Osteoblast (primary cell): ENCODE results near the gene CFAP300. TPM values are rescaled to one million over a fixed set of nuclear protein-coding genes. Genes with fewer than 3 reads are reported as not detected.

ENCODE experiments used
- DNase-seq: peaks from one replicate; pipeline ENCODE4 v3.0.0; 2011; ENCODE audit warnings: low spot score, mixed read lengths; ENCODE audit not compliant: insufficient read length; ENCODE audit errors: missing footprints
- H2AFZ ChIP-seq: 2 replicates; pipeline ENCODE4 v1.6.0; 2011; ENCODE audit warnings: mild to moderate bottlenecking, low read length
- H3K27ac ChIP-seq: 2 replicates; pipeline ENCODE4 v1.5.1; 2011; ENCODE audit warnings: mild to moderate bottlenecking, low read depth, low read length, moderate library complexity
- H3K27me3 ChIP-seq: 2 replicates; pipeline ENCODE4 v1.6.0; 2012; ENCODE audit warnings: mild to moderate bottlenecking, control low read depth, inconsistent platforms, low read length, moderate library complexity; ENCODE audit not compliant: insufficient read depth
- H3K36me3 ChIP-seq: 2 replicates; pipeline ENCODE4 v1.5.1; 2011; ENCODE audit warnings: mild to moderate bottlenecking, low read length, control low read depth, moderate library complexity; ENCODE audit not compliant: insufficient read depth
- H3K4me1 ChIP-seq: 2 replicates; pipeline ENCODE4 v1.5.1; 2011; ENCODE audit warnings: mild to moderate bottlenecking, low read length, control low read depth, moderate library complexity; ENCODE audit not compliant: insufficient read depth
- H3K4me2 ChIP-seq: 2 replicates; pipeline ENCODE4 v1.6.0; 2011; ENCODE audit warnings: mild to moderate bottlenecking, low read length; ENCODE audit not compliant: insufficient read depth
- H3K4me3 ChIP-seq: fragments of 200-600 bp; sonication (generic); 3 replicates; pipeline ENCODE4 v1.5.1; 2012; ENCODE audit warnings: mild to moderate bottlenecking, low read length, inconsistent platforms; ENCODE audit not compliant: insufficient read depth
- H3K79me2 ChIP-seq: 2 replicates; pipeline ENCODE4 v1.6.0; 2012; ENCODE audit warnings: mild to moderate bottlenecking, low read length, control low read depth, inconsistent platforms; ENCODE audit not compliant: insufficient read depth
- H3K9me3 ChIP-seq: 2 replicates; pipeline ENCODE4 v1.5.1; 2011; ENCODE audit warnings: low read depth, low read length, control low read depth
- H4K20me1 ChIP-seq: 2 replicates; pipeline ENCODE4 v1.6.0; 2012; ENCODE audit warnings: mild to moderate bottlenecking, low read length, control low read depth; ENCODE audit not compliant: insufficient read depth
- CTCF ChIP-seq: IDR thresholded peaks from 2 replicates; pipeline ENCODE4 v1.5.1; 2011; ENCODE audit warnings: mild to moderate bottlenecking, low read depth, low read length, moderate library complexity; ENCODE audit errors: extremely low read depth
- small RNA-seq: library from RNA; depleted of rRNA; stranded (forward); fragments of <200 nt; gene quantifications from one replicate; pipeline ENCODE3, GENCODE V24; 2012
- total RNA-seq: library from RNA; depleted of rRNA; stranded (reverse); fragments of >200 nt; gene quantifications from 2 replicates; pipeline ENCODE4 v1.2.3, GENCODE V29; 2012

CFAP300 gene
- total RNA-seq, 1 donor: 6.5 TPM

- Histone ChIP-seq H3K4me2 (no peak overlapping the region), H3K9me3 (no peaks in the 10 kb centered on the region), H2AFZ (no peak overlapping the region), H3K27me3 (no peaks in the 10 kb centered on the region), H3K79me2 (peaks cover 99% of the 10 kb centered on the region), H3K4me3 (no peak overlapping the region), H3K36me3 (peaks cover 15% of the 10 kb centered on the region), H3K27ac (peak overlapping the region; percentile 60), H3K4me1 (peaks cover 72% of the 10 kb centered on the region), H4K20me1 (peaks cover 41% of the 10 kb centered on the region)
- DNase-seq: no peak
- TF ChIP-seq CTCF: no peak
These were observed 71.7 kb downstream of the CFAP300 start for GRCh38 chr11:102118937-102119336.

GRCh38 chr11:102119997-102120396, 72.8 kb downstream of the CFAP300 start:
- Histone ChIP-seq H3K4me3 (peak overlapping the region; percentile 18), H3K27me3 (no peaks in the 10 kb centered on the region), H2AFZ (no peak overlapping the region), H3K9me3 (no peaks in the 10 kb centered on the region), H4K20me1 (peaks cover 47% of the 10 kb centered on the region), H3K36me3 (peaks cover 5% of the 10 kb centered on the region), H3K4me2 (peak overlapping the region; percentile 65), H3K79me2 (peaks cover 99% of the 10 kb centered on the region), H3K27ac (peak overlapping the region; percentile 60), H3K4me1 (peaks cover 61% of the 10 kb centered on the region)
- no peak for DNase-seq
- TF ChIP-seq CTCF: no peak

- Histone ChIP-seq H3K36me3 (peaks cover 6% of the 10 kb centered on the region), H2AFZ (no peak overlapping the region), H4K20me1 (peaks cover 49% of the 10 kb centered on the region), H3K4me2 (peak overlapping the region; percentile 65), H3K27ac (peak overlapping the region; percentile 60), H3K27me3 (no peaks in the 10 kb centered on the region), H3K79me2 (peaks cover 100% of the 10 kb centered on the region), H3K9me3 (no peaks in the 10 kb centered on the region), H3K4me1 (peaks cover 56% of the 10 kb centered on the region), H3K4me3 (peak overlapping the region; percentile 18)
- TF ChIP-seq CTCF: no peak
- DNase-seq: no peak
These were observed 73.3 kb downstream of the CFAP300 start for GRCh38 chr11:102120437-102120973.

- H3K36me3 ChIP-seq: peaks cover 14% of the 10 kb centered on the region
- H3K4me2 ChIP-seq: no peak overlapping the region
- DNase-seq: no peak
- H3K9me3 ChIP-seq: no peaks in the 10 kb centered on the region
- peaks cover 49% of the 10 kb centered on the region for H4K20me1 ChIP-seq
- no peak overlapping the region for H2AFZ ChIP-seq
- no peak overlapping the region for H3K4me3 ChIP-seq
- TF ChIP-seq CTCF: no peak
- H3K4me1 ChIP-seq: peaks cover 48% of the 10 kb centered on the region
- no peak overlapping the region for H3K27ac ChIP-seq
- H3K27me3 ChIP-seq: no peaks in the 10 kb centered on the region
- H3K79me2 ChIP-seq: peaks cover 100% of the 10 kb centered on the region
These were observed 74.1 kb downstream of the CFAP300 start for GRCh38 chr11:102121329-102121728.

Small RNA genes within 50 kb of the gene (small RNA-seq; reads per million reads assigned to genes)
- gene RNA5SP535: not detected

Other genes with a start within 250 kb of the CFAP300 start
- 3.6 and 4.1 TPM in 2 replicates for gene CEP126, start 132.4 kb upstream of the CFAP300 start, total RNA-seq
- gene ANGPTL5, start 130.9 kb upstream of the CFAP300 start, total RNA-seq: 1.2 and 1.8 TPM in 2 replicates
- gene YAP1, start 63.0 kb downstream of the CFAP300 start, total RNA-seq: 156 and 174 TPM in 2 replicates